Vagina (tissue), 2 donors: ENCODE data around the gene FOXD4.
"Not testable (repeated sequence)": the region's sequence is repeated elsewhere in the genome, so short reads cannot be mapped to it uniquely, and the experiment has no call there.

Experiments
- CTCF ChIP-seq, 3 experiments: fragments of 450-650 bp in 2 of 3; fragments of 200-600 bp in 1 of 3; sonication (generic) in 1 of 3; IDR thresholded peaks; one replicate each; pipeline ENCODE4 v1.5.1; 2017 to 2019; ENCODE audit warnings: antibody characterized with exemption in 3 of 3, mild to moderate bottlenecking in 2 of 3, moderate library complexity in 2 of 3
- POLR2A ChIP-seq, 2 donors: fragments of 450-650 bp; IDR thresholded peaks; one replicate each; pipeline ENCODE4 v1.6.1; 2017; ENCODE audit warnings: antibody characterized with exemption in 2 of 2, mild to moderate bottlenecking in 2 of 2, moderate library complexity in 2 of 2
- POLR2AphosphoS5 ChIP-seq, 2 donors: sonication (generic); formaldehyde crosslinking; IDR thresholded peaks; one replicate each; pipeline ENCODE4 v1.9.0; 2017; ENCODE audit warnings: antibody characterized with exemption in 2 of 2, mild to moderate bottlenecking in 2 of 2, low read depth in 1 of 2; ENCODE audit not compliant: insufficient read depth in 1 of 2

- not testable (repeated sequence) for TF ChIP-seq CTCF (IDR thresholded peaks at IDR 0.05); POLR2AphosphoS5 (IDR thresholded peaks at IDR 0.05; ENCODE audit: insufficient read depth in 1 of 2, low read depth in 1 of 2); POLR2A (IDR thresholded peaks at IDR 0.05)
Observed at GRCh38 chr9:159871-160270, 41.7 kb upstream of the FOXD4 start.
